Activated T-helper 9 cell treated with anti-CD3 and anti-CD28 coated beads, Interleukin-2, amount 50 U/mL, for 16 hours (primary cell): ENCODE measurements around the gene ASXL2.
"Not testable (repeated sequence)": the region's sequence is repeated elsewhere in the genome, so short reads cannot be mapped to it uniquely, and the experiment has no call there.

Source experiments
- DNase-seq: peaks from one replicate; pipeline ENCODE4 v3.0.0-alpha.2; 2020; ENCODE audit warnings: low read depth

Gene ASXL2

GRCh38 chr2:25878361-25879132 lies at the start of gene ASXL2:
TSS of gene ASXL2 (minus strand) at chr2:25878487. CDS start at chr2:25878222, 265 bp downstream.
- DNase-seq: peak; percentile 96

- DNase-seq: no peak
Observed at GRCh38 chr2:25926984-25927756, 48.9 kb upstream of the ASXL2 start.

GRCh38 chr2:25922501-25922900 lies 44.2 kb upstream of the ASXL2 start:
- DNase-seq: no peak

GRCh38 chr2:25920786-25921415 lies 42.6 kb upstream of the ASXL2 start:
- no peak for DNase-seq

- no peak for DNase-seq
Observed at GRCh38 chr2:25920336-25920735, 42.0 kb upstream of the ASXL2 start.

GRCh38 chr2:25917832-25918231 lies 39.5 kb upstream of the ASXL2 start:
- DNase-seq: no peak

GRCh38 chr2:25917411-25917810 lies 39.1 kb upstream of the ASXL2 start:
- not testable (repeated sequence) for DNase-seq

GRCh38 chr2:25915944-25916772 lies 37.9 kb upstream of the ASXL2 start:
- DNase-seq: peak; percentile 1

GRCh38 chr2:25915411-25915810 lies 37.1 kb upstream of the ASXL2 start:
- not testable (repeated sequence) for DNase-seq

- not testable (repeated sequence) for DNase-seq
Observed at GRCh38 chr2:25913696-25913973, 35.3 kb upstream of the ASXL2 start.

- no peak for DNase-seq
Observed at GRCh38 chr2:25912851-25913695, 34.8 kb upstream of the ASXL2 start.

- not testable (repeated sequence) for DNase-seq
Observed at GRCh38 chr2:25909574-25909973, 31.3 kb upstream of the ASXL2 start.

- no peak for DNase-seq
Observed at GRCh38 chr2:25905126-25905525, 26.8 kb upstream of the ASXL2 start.

GRCh38 chr2:25903216-25903776 lies 25.0 kb upstream of the ASXL2 start:
- DNase-seq: no peak

- DNase-seq: no peak
Observed at GRCh38 chr2:25899404-25899970, 21.2 kb upstream of the ASXL2 start.

- no peak for DNase-seq
Observed at GRCh38 chr2:25897506-25897905, 19.2 kb upstream of the ASXL2 start.

GRCh38 chr2:25896308-25896707 lies 18.0 kb upstream of the ASXL2 start:
- DNase-seq: not testable (repeated sequence)

- DNase-seq: no peak
Observed at GRCh38 chr2:25895610-25896009, 17.3 kb upstream of the ASXL2 start.

- no peak for DNase-seq
Observed at GRCh38 chr2:25895018-25895417, 16.7 kb upstream of the ASXL2 start.

GRCh38 chr2:25894135-25894830 lies 16.0 kb upstream of the ASXL2 start:
- no peak for DNase-seq
